ENCODE measurements around the gene CNTD1.
A peak's percentile ranks its signal among the peaks of the same experiment; 100 is the strongest.

The CNTD1 gene

GRCh38 chr17:42797067-42798007 is 1.3 kb upstream of the CNTD1 start:
- Mint-ChIP-seq H3K4me1 (peaks cover 14% of the 10 kb centered on the region), H3K4me3 (peak overlapping the region; percentile 90), H3K27me3 (no peaks in the 10 kb centered on the region), H3K27ac (ENCODE audit: low read depth) (no peak overlapping the region), H3K36me3 (ENCODE audit: insufficient read depth) (peaks cover 13% of the 10 kb centered on the region), H3K9me3 (no peaks in the 10 kb centered on the region)
- ATAC-seq (replicated peaks; ENCODE audit: extremely low read depth, poor library complexity, severe bottlenecking) = no peak
- DNase-seq (ENCODE audit: low spot score in 2 of 2) = no peak

- no peaks in the 10 kb centered on the region for H3K9me3 Mint-ChIP-seq
- H3K4me1 Mint-ChIP-seq = peaks cover 14% of the 10 kb centered on the region
- peak overlapping the region; percentile 87 for H3K27ac Mint-ChIP-seq (ENCODE audit: low read depth)
Measured at GRCh38 chr17:42798011-42798382, 664 bp upstream of the CNTD1 start.

GRCh38 chr17:42803074-42803883 is 4.6 kb downstream of the CNTD1 start:
- H3K4me3 Mint-ChIP-seq = no peak overlapping the region
- peaks cover 8% of the 10 kb centered on the region for H3K36me3 Mint-ChIP-seq (ENCODE audit: insufficient read depth)
- DNase-seq (ENCODE audit: low spot score in 2 of 2) (no peak), ATAC-seq (replicated peaks; ENCODE audit: extremely low read depth, poor library complexity, severe bottlenecking) (no peak)
- no peaks in the 10 kb centered on the region for H3K9me3 Mint-ChIP-seq
- no peak overlapping the region for H3K27ac Mint-ChIP-seq (ENCODE audit: low read depth)
- no peaks in the 10 kb centered on the region for H3K27me3 Mint-ChIP-seq
- H3K4me1 Mint-ChIP-seq = peaks cover 7% of the 10 kb centered on the region

More at GRCh38 chr17:42798011-42798382, 664 bp upstream of the CNTD1 start:
- DNase-seq (ENCODE audit: low spot score in 2 of 2) = no peak
- Mint-ChIP-seq H3K27me3 (no peaks in the 10 kb centered on the region), H3K36me3 (ENCODE audit: insufficient read depth) (peaks cover 13% of the 10 kb centered on the region), H3K4me3 (peak overlapping the region; percentile 90)
- no peak for ATAC-seq (replicated peaks; ENCODE audit: extremely low read depth, poor library complexity, severe bottlenecking)

GRCh38 chr17:42804918-42805367 is 6.3 kb downstream of the CNTD1 start:
- no peaks in the 10 kb centered on the region for H3K9me3 Mint-ChIP-seq
- H3K4me3 Mint-ChIP-seq = no peak overlapping the region
- DNase-seq (ENCODE audit: low spot score in 2 of 2) (no peak), ATAC-seq (replicated peaks; ENCODE audit: extremely low read depth, poor library complexity, severe bottlenecking) (no peak)
- H3K4me1 Mint-ChIP-seq = no peaks in the 10 kb centered on the region
- H3K27ac Mint-ChIP-seq (ENCODE audit: low read depth) = no peak overlapping the region
- no peaks in the 10 kb centered on the region for H3K27me3 Mint-ChIP-seq
- H3K36me3 Mint-ChIP-seq (ENCODE audit: insufficient read depth) = peaks cover 8% of the 10 kb centered on the region

- no peaks in the 10 kb centered on the region for H3K4me1 Mint-ChIP-seq
- H3K27ac Mint-ChIP-seq (ENCODE audit: low read depth) = no peak overlapping the region
- DNase-seq (ENCODE audit: low spot score in 2 of 2) (no peak), ATAC-seq (replicated peaks; ENCODE audit: extremely low read depth, poor library complexity, severe bottlenecking) (no peak)
- no peaks in the 10 kb centered on the region for H3K9me3 Mint-ChIP-seq
- peaks cover 17% of the 10 kb centered on the region for H3K36me3 Mint-ChIP-seq (ENCODE audit: insufficient read depth)
- no peak overlapping the region for H3K4me3 Mint-ChIP-seq
- H3K27me3 Mint-ChIP-seq = no peaks in the 10 kb centered on the region
Measured at GRCh38 chr17:42806249-42806648, 7.6 kb downstream of the CNTD1 start.

GRCh38 chr17:42809250-42809649 is 10.6 kb downstream of the CNTD1 start:
- no peak for DNase-seq (ENCODE audit: low spot score in 2 of 2)
- no peaks in the 10 kb centered on the region for H3K4me1 Mint-ChIP-seq
- no peaks in the 10 kb centered on the region for H3K9me3 Mint-ChIP-seq
- no peaks in the 10 kb centered on the region for H3K27me3 Mint-ChIP-seq
- ATAC-seq (replicated peaks; ENCODE audit: extremely low read depth, poor library complexity, severe bottlenecking) = no peak
- no peak overlapping the region for H3K27ac Mint-ChIP-seq (ENCODE audit: low read depth)
- no peak overlapping the region for H3K4me3 Mint-ChIP-seq
- H3K36me3 Mint-ChIP-seq (ENCODE audit: insufficient read depth) = peaks cover 42% of the 10 kb centered on the region

- Mint-ChIP-seq H3K27ac (ENCODE audit: low read depth) (no peak overlapping the region), H3K27me3 (no peaks in the 10 kb centered on the region), H3K4me1 (no peaks in the 10 kb centered on the region), H3K36me3 (ENCODE audit: insufficient read depth) (peaks cover 84% of the 10 kb centered on the region), H3K9me3 (no peaks in the 10 kb centered on the region), H3K4me3 (no peak overlapping the region)
- ATAC-seq (replicated peaks; ENCODE audit: extremely low read depth, poor library complexity, severe bottlenecking) (no peak), DNase-seq (ENCODE audit: low spot score in 2 of 2) (no peak)
Measured at GRCh38 chr17:42814633-42815399, 16.2 kb downstream of the CNTD1 start.

- H3K27ac Mint-ChIP-seq (ENCODE audit: low read depth) = no peak overlapping the region
- H3K9me3 Mint-ChIP-seq = no peaks in the 10 kb centered on the region
- DNase-seq (ENCODE audit: low spot score in 2 of 2) = no peak
- H3K4me1 Mint-ChIP-seq = peaks cover 10% of the 10 kb centered on the region
- no peak overlapping the region for H3K4me3 Mint-ChIP-seq
- H3K36me3 Mint-ChIP-seq (ENCODE audit: insufficient read depth) = peaks cover 77% of the 10 kb centered on the region
- H3K27me3 Mint-ChIP-seq = no peaks in the 10 kb centered on the region
- no peak for ATAC-seq (replicated peaks; ENCODE audit: extremely low read depth, poor library complexity, severe bottlenecking)
Measured at GRCh38 chr17:42817866-42818265, 19.2 kb downstream of the CNTD1 start.

- no peak overlapping the region for H3K4me3 Mint-ChIP-seq
- peak overlapping the region; percentile 61 for H3K27ac Mint-ChIP-seq (ENCODE audit: low read depth)
- no peak for ATAC-seq (replicated peaks; ENCODE audit: extremely low read depth, poor library complexity, severe bottlenecking)
- H3K36me3 Mint-ChIP-seq (ENCODE audit: insufficient read depth) = peaks cover 76% of the 10 kb centered on the region
- DNase-seq (ENCODE audit: low spot score in 2 of 2) = no peak
- H3K27me3 Mint-ChIP-seq = no peaks in the 10 kb centered on the region
- H3K4me1 Mint-ChIP-seq = peaks cover 11% of the 10 kb centered on the region
- H3K9me3 Mint-ChIP-seq = no peaks in the 10 kb centered on the region
Measured at GRCh38 chr17:42818379-42818778, 19.7 kb downstream of the CNTD1 start.

GRCh38 chr17:42819939-42820535 is 21.4 kb downstream of the CNTD1 start:
- H3K27me3 Mint-ChIP-seq = no peaks in the 10 kb centered on the region
- DNase-seq (ENCODE audit: low spot score in 2 of 2) (peak in 1 of 2 donors; percentile 34), ATAC-seq (replicated peaks; ENCODE audit: extremely low read depth, poor library complexity, severe bottlenecking) (no peak)
- no peak overlapping the region for H3K4me3 Mint-ChIP-seq
- peaks cover 23% of the 10 kb centered on the region for H3K4me1 Mint-ChIP-seq
- peaks cover 69% of the 10 kb centered on the region for H3K36me3 Mint-ChIP-seq (ENCODE audit: insufficient read depth)
- H3K27ac Mint-ChIP-seq (ENCODE audit: low read depth) = no peak overlapping the region
- H3K9me3 Mint-ChIP-seq = no peaks in the 10 kb centered on the region

- peaks cover 60% of the 10 kb centered on the region for H3K36me3 Mint-ChIP-seq (ENCODE audit: insufficient read depth)
- H3K27ac Mint-ChIP-seq (ENCODE audit: low read depth) = no peak overlapping the region
- H3K27me3 Mint-ChIP-seq = no peaks in the 10 kb centered on the region
- H3K4me3 Mint-ChIP-seq = no peak overlapping the region
- peaks cover 23% of the 10 kb centered on the region for H3K4me1 Mint-ChIP-seq
- H3K9me3 Mint-ChIP-seq = no peaks in the 10 kb centered on the region
- DNase-seq (ENCODE audit: low spot score in 2 of 2) = no peak
- no peak for ATAC-seq (replicated peaks; ENCODE audit: extremely low read depth, poor library complexity, severe bottlenecking)
Measured at GRCh38 chr17:42821176-42821575, 22.5 kb downstream of the CNTD1 start.

- no peak overlapping the region for H3K4me3 Mint-ChIP-seq
- H3K4me1 Mint-ChIP-seq = peaks cover 19% of the 10 kb centered on the region
- H3K9me3 Mint-ChIP-seq = no peaks in the 10 kb centered on the region
- DNase-seq (ENCODE audit: low spot score in 2 of 2) (no peak), ATAC-seq (replicated peaks; ENCODE audit: extremely low read depth, poor library complexity, severe bottlenecking) (no peak)
- peaks cover 13% of the 10 kb centered on the region for H3K27me3 Mint-ChIP-seq
- H3K27ac Mint-ChIP-seq (ENCODE audit: low read depth) = no peak overlapping the region
- peaks cover 13% of the 10 kb centered on the region for H3K36me3 Mint-ChIP-seq (ENCODE audit: insufficient read depth)
Measured at GRCh38 chr17:42827472-42827871, 28.8 kb downstream of the CNTD1 start.
